Gastroesophageal sphincter (tissue), 3 donors: ENCODE data around the gene ARHGAP24.

Experiments used
- EP300 ChIP-seq: sonication (generic); formaldehyde crosslinking; IDR thresholded peaks from one replicate; pipeline ENCODE4 v1.6.1; 2017; ENCODE audit warnings: antibody characterized with exemption, mild to moderate bottlenecking
- POLR2A ChIP-seq, 2 donors: fragments of 450-650 bp; IDR thresholded peaks; one replicate each; pipeline ENCODE4 v1.6.1; 2017; ENCODE audit warnings: antibody characterized with exemption in 2 of 2, mild to moderate bottlenecking in 2 of 2, moderate library complexity in 1 of 2
- POLR2AphosphoS5 ChIP-seq: sonication (generic); formaldehyde crosslinking; IDR thresholded peaks from one replicate; pipeline ENCODE4 v1.6.1; 2017; ENCODE audit warnings: antibody characterized with exemption
- TF ChIP-seq, protein P1 (sequence below), 4 experiments: fragments of 200-600 bp in 2 of 4; fragments of 450-650 bp in 2 of 4; sonication (generic) in 1 of 4; IDR thresholded peaks; one replicate each; pipeline ENCODE4 v1.5.1; 2017 to 2019; ENCODE audit warnings: antibody characterized with exemption in 4 of 4, mild to moderate bottlenecking in 2 of 4, moderate library complexity in 2 of 4

- TF ChIP-seq, protein P1, sequence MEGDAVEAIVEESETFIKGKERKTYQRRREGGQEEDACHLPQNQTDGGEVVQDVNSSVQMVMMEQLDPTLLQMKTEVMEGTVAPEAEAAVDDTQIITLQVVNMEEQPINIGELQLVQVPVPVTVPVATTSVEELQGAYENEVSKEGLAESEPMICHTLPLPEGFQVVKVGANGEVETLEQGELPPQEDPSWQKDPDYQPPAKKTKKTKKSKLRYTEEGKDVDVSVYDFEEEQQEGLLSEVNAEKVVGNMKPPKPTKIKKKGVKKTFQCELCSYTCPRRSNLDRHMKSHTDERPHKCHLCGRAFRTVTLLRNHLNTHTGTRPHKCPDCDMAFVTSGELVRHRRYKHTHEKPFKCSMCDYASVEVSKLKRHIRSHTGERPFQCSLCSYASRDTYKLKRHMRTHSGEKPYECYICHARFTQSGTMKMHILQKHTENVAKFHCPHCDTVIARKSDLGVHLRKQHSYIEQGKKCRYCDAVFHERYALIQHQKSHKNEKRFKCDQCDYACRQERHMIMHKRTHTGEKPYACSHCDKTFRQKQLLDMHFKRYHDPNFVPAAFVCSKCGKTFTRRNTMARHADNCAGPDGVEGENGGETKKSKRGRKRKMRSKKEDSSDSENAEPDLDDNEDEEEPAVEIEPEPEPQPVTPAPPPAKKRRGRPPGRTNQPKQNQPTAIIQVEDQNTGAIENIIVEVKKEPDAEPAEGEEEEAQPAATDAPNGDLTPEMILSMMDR (IDR thresholded peaks at IDR 0.05), result no peak
- TF ChIP-seq POLR2A (IDR thresholded peaks at IDR 0.05) (no peak), POLR2AphosphoS5 (no peak), EP300 (no peak)
Observed at GRCh38 chr4:85531560-85532341, 56.8 kb downstream of the ARHGAP24 start.
